Measurements from ENCODE around the gene SULT1A3.
"Not testable (repeated sequence)": the region's sequence is repeated elsewhere in the genome, so short reads cannot be mapped to it uniquely, and the experiment has no call there.

SULT1A3 gene

GRCh38 chr16:30173054-30173453 lies 26.0 kb upstream of the SULT1A3 start:
- Histone ChIP-seq H3K36me3 (ENCODE audit: insufficient read depth, low read length) (no peaks in the 10 kb centered on the region), H4K20me1 (ENCODE audit: insufficient read depth, low read length) (no peaks in the 10 kb centered on the region), H3K4me3 (ENCODE audit: low read depth in 1 of 2, low read length in 2 of 2) (no peak overlapping the region), H3K9me3 (ENCODE audit: insufficient read depth, low read length, severe bottlenecking) (no peaks in the 10 kb centered on the region), H3K27me3 (ENCODE audit: insufficient read depth, low read length, poor library complexity) (no peaks in the 10 kb centered on the region), H3K9ac (ENCODE audit: low read depth, low read length) (no peak overlapping the region), H3K27ac (ENCODE audit: low read length) (no peak overlapping the region), H3K4me2 (ENCODE audit: insufficient read depth, low read length) (no peak overlapping the region), H3K4me1 (ENCODE audit: insufficient read depth, low read length) (no peaks in the 10 kb centered on the region), H3K79me2 (ENCODE audit: insufficient read depth, low read length) (no peaks in the 10 kb centered on the region), H2AFZ (ENCODE audit: low read depth, low read length) (no peak overlapping the region)
- no peak for DNase-seq
- ATAC-seq (ENCODE audit: insufficient read depth, low read depth): no peak
- TF ChIP-seq EZH2 (IDR thresholded peaks at IDR 0.05; ENCODE audit: borderline replicate concordance, low read depth, low read length, severe bottlenecking) (no peak), CTCF (IDR thresholded peaks at IDR 0.05; ENCODE audit: borderline replicate concordance, extremely low read depth, low read length, poor library complexity, severe bottlenecking) (no peak)

GRCh38 chr16:30176876-30177275 lies 22.2 kb upstream of the SULT1A3 start:
- H3K4me2 ChIP-seq (ENCODE audit: insufficient read depth, low read length); H3K27ac ChIP-seq (ENCODE audit: low read length); H3K9me3 ChIP-seq (ENCODE audit: insufficient read depth, low read length, severe bottlenecking); H3K27me3 ChIP-seq (ENCODE audit: insufficient read depth, low read length, poor library complexity); DNase-seq; ATAC-seq (ENCODE audit: insufficient read depth, low read depth); H2AFZ ChIP-seq (ENCODE audit: low read depth, low read length); H3K36me3 ChIP-seq (ENCODE audit: insufficient read depth, low read length); H4K20me1 ChIP-seq (ENCODE audit: insufficient read depth, low read length); H3K9ac ChIP-seq (ENCODE audit: low read depth, low read length); H3K79me2 ChIP-seq (ENCODE audit: insufficient read depth, low read length); H3K4me1 ChIP-seq (ENCODE audit: insufficient read depth, low read length); H3K4me3 ChIP-seq (ENCODE audit: low read depth in 1 of 2, low read length in 2 of 2): not testable (repeated sequence)

- Histone ChIP-seq H2AFZ (ENCODE audit: low read depth, low read length) (no peak overlapping the region), H3K4me1 (ENCODE audit: insufficient read depth, low read length) (peaks cover 8% of the 10 kb centered on the region), H3K36me3 (ENCODE audit: insufficient read depth, low read length) (peaks cover 2% of the 10 kb centered on the region; the same call in 1 of the 2 replicates), H4K20me1 (ENCODE audit: insufficient read depth, low read length) (peaks cover 3% of the 10 kb centered on the region), H3K4me2 (ENCODE audit: insufficient read depth, low read length) (no peak overlapping the region), H3K79me2 (ENCODE audit: insufficient read depth, low read length) (peaks cover 8% of the 10 kb centered on the region), H3K9me3 (ENCODE audit: insufficient read depth, low read length, severe bottlenecking) (no peaks in the 10 kb centered on the region), H3K27ac (ENCODE audit: low read length) (no peak overlapping the region), H3K27me3 (ENCODE audit: insufficient read depth, low read length, poor library complexity) (no peaks in the 10 kb centered on the region), H3K4me3 (ENCODE audit: low read depth in 1 of 2, low read length in 2 of 2) (no peak overlapping the region), H3K9ac (ENCODE audit: low read depth, low read length) (no peak overlapping the region)
- DNase-seq (no peak), ATAC-seq (ENCODE audit: insufficient read depth, low read depth) (no peak)
- TF ChIP-seq EZH2 (IDR thresholded peaks at IDR 0.05; ENCODE audit: borderline replicate concordance, low read depth, low read length, severe bottlenecking) (no peak), CTCF (IDR thresholded peaks at IDR 0.05; ENCODE audit: borderline replicate concordance, extremely low read depth, low read length, poor library complexity, severe bottlenecking) (no peak)
Observed at GRCh38 chr16:30179195-30179594, 19.9 kb upstream of the SULT1A3 start.

GRCh38 chr16:30179931-30180330 lies 19.1 kb upstream of the SULT1A3 start:
- Histone ChIP-seq H3K27ac (ENCODE audit: low read length) (no peak overlapping the region), H3K9ac (ENCODE audit: low read depth, low read length) (no peak overlapping the region), H3K79me2 (ENCODE audit: insufficient read depth, low read length) (peaks cover 15% of the 10 kb centered on the region), H2AFZ (ENCODE audit: low read depth, low read length) (no peak overlapping the region), H3K4me3 (ENCODE audit: low read depth in 1 of 2, low read length in 2 of 2) (no peak overlapping the region), H3K4me2 (ENCODE audit: insufficient read depth, low read length) (no peak overlapping the region), H3K9me3 (ENCODE audit: insufficient read depth, low read length, severe bottlenecking) (no peaks in the 10 kb centered on the region), H3K36me3 (ENCODE audit: insufficient read depth, low read length) (peaks cover 9% of the 10 kb centered on the region; the same call in 1 of the 2 replicates), H3K4me1 (ENCODE audit: insufficient read depth, low read length) (peaks cover 16% of the 10 kb centered on the region), H4K20me1 (ENCODE audit: insufficient read depth, low read length) (peaks cover 7% of the 10 kb centered on the region), H3K27me3 (ENCODE audit: insufficient read depth, low read length, poor library complexity) (no peaks in the 10 kb centered on the region)
- DNase-seq (no peak), ATAC-seq (ENCODE audit: insufficient read depth, low read depth) (no peak)
- no peak for TF ChIP-seq CTCF (IDR thresholded peaks at IDR 0.05; ENCODE audit: borderline replicate concordance, extremely low read depth, low read length, poor library complexity, severe bottlenecking)
- no peak for TF ChIP-seq EZH2 (IDR thresholded peaks at IDR 0.05; ENCODE audit: borderline replicate concordance, low read depth, low read length, severe bottlenecking)
